ENCODE data around the gene GPS2.

Gene GPS2

DNA sequence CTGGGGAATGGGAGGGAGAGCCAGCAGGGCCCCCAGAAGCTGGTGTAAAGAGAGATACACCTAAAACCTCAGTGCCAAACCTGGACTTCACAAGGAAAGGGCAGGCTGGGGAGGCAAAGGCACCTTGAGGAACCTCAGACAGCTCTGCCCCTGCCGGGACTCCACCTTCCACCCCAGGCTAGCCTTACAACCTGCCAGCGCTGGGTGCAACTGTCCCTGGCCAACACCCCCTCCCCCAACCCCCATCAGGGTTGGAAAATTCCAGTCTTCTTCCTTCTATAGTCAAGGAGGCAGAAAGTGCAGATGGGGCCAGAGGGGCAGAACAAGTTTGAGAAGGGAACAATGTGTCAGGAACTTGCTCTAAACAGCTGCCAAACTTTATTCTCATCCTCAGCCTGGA, 23.0 kb downstream of the GPS2 start:
- DNase-seq: no peak

DNA sequence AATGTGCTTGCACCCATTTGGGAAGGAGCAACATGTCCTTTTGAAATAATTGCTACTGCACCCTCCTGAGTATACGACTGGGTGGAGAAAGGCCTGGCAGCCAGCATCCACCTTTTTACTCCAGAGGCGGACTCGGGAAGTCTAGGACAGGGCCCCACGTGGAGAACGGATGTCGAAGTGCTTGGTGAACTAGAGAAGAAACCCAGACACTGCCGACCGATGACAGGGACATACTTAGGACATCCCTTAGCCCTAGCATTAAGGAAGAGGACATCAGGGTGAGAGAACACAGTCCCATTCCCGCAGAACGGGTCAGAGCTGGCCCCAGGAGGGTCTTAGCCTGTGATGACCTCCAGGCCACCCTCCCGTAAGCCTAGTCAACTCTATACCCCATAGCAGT, 24.5 kb downstream of the GPS2 start:
- no peak for DNase-seq

DNA sequence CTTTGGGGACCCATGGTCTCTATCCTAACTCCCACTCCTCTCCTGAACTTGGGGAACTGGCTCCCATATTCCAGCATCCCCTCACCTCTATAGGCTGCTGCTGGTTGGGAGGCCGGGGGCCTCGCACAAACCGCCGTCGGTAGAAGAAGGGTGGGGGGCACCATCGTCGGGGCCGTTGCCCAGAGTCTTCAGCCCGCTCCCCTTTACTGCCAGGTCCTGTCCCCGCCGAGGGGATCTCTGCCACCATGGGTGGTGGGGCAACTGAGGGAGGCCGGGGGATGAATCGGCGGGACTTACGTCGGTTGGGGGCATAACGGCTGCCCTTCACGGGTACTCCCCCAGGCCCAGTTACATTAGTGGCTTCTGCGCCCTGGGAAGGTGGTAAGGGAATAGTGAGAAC, 25.0 kb downstream of the GPS2 start:
- no peak for DNase-seq

DNA sequence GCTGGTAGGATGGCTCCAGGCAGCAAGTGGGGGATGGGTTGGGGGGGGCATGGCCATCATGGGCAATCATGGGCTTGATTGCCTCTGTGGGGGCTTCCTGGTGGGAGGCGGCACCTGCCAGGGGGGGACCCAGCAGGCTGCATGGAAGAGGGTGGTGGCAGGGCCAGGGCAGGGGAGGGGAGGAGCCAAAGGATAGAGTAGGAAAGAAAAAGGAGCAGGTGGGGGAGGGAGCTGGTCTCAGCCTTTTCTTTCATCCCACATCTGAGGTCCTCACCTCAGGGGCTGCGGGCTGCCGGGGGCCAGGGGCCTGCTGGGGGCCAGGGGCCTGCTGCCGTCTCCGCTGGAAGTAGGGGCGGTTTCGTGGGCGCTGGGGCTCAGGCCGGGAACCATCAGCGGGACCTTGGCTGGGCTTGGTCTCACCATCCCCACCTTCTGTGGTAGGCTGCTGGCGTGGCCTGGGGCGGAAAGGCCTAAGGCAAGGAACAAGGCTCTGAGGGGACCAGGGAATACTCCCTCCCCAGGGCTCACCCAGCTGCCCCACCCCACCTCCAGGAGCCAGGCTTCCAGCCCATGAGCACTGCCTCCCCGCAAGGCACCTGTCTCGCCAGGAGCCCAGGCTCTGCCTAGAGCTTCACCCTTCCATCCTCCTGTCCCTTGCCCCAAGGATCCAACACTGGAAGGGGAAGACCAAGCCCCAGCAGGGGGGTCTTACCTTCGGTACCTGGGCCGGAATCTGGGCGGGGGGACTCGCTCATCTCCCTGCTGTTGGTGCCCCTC, 25.7 kb downstream of the GPS2 start:
- DNase-seq: no peak

DNA sequence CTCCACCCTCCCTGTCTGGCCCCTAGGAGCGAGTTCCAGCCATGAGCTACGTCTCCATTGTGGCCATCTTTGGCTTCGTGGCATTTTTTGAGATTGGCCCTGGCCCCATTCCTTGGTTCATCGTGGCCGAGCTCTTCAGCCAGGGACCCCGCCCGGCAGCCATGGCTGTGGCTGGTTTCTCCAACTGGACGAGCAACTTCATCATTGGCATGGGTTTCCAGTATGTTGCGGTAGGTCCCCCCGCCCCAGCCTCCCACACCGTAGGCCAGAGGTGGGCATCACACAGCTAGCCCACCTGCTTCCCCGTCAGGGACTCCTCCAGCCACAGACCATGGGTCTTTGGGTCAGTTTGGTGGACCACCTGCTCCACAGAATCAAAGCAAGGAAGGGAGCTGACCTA, 29.5 kb downstream of the GPS2 start:
- DNase-seq: no peak

DNA sequence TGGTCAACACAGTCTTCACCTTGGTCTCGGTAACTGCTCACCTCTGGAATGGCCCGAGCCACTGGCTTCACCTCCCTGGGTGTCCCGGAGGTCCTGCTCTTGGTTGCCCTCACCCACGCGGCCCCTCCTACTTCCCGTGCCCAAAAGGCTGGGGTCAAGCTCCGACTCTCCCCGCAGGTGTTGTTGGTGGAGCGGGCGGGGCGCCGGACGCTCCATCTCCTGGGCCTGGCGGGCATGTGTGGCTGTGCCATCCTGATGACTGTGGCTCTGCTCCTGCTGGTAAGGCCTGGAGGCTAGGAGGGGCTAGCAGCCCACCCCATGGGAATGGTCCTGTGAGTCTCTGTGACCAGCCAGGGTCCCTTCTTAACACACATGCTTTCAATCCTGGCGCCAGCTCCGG, 30.2 kb downstream of the GPS2 start:
- no peak for DNase-seq

DNA sequence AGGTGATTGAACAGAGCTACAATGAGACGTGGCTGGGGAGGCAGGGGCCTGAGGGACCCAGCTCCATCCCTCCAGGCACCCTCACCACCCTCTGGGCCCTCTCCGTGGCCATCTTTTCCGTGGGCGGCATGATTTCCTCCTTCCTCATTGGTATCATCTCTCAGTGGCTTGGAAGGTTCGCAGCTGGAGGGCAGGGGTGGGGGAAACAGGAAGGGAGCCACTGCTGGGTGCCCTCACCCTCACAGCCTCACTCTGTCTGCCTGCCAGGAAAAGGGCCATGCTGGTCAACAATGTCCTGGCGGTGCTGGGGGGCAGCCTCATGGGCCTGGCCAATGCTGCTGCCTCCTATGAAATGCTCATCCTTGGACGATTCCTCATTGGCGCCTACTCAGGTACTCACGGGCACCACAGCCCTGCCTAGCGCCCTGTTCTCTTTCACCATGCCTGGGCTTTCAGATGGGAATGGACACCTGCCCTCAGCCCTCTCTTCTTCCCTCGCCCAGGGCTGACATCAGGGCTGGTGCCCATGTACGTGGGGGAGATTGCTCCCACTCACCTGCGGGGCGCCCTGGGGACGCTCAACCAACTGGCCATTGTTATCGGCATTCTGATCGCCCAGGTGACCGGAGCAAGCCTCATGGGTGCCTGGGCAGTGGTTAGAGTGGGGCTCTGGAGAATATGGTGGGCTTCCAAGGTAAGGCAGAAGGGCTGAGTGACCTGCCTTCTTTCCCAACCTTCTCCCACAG, 31.5 kb downstream of the GPS2 start:
- no peak for DNase-seq

DNA sequence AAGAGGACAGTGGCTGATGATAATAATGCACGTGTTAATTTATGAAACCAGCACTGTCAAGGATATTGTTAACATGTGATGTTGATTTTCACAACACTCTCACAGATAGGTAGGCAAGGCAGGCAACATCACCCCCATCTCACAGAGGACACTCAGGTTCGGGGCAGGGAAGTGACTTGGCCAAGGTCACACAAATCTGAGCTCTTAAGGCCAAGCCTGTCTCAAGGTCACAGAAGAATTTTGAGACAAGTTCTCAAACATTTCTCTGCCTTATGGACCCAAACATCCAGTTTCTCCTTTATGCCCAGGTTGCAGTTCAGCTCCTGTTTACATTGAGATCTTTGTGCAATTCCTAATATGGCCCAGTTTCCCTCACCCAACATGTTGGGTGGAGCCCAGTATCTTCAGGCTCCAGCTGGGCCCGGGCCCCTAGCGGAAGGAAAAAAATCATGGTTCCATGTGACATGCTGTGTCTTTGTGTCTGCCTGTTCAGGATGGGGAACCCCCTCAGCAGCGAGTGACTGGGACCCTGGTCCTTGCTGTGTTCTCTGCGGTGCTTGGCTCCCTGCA, 32.3 kb downstream of the GPS2 start:
- DNase-seq: no peak

DNA sequence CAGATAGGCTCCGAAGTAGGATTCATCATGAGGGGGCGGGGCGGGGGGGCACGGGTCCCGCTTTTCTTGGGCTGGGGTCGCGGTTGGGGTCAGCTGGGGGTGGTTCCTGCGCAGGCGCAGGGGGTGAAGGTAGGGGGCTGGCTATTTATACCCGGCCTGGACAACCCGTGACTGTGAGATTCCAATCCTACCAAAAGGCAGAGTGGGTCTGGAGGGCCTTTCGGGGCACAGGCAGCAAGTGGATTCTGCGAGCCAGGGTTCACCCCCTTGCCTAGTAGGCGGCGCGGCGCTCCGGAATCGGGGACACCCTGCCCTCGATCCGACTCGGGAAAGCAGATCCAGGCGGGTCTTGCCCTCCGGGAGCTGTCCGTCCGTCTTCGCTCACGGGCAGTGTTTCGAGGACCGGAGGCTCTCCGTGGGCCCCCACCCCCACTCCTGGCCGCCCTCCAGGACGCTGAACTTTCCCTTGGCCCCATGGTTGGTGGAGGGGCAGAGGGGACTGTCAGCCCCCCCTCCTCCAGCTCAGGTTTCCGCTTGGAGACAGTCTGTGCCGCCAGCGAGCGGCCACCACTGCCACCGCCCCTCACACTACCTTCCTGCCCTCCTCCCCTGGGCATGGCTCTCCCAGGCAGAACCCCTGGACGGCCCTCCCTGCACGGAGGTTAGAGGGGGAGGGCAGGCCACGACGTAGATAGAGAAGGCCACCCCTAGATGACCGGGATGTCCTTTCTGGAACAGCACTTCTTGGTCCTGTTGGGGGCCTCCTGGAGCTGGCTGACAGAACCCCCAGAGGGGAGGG, 33.0 kb downstream of the GPS2 start:
- peak; percentile 35 for DNase-seq

DNA sequence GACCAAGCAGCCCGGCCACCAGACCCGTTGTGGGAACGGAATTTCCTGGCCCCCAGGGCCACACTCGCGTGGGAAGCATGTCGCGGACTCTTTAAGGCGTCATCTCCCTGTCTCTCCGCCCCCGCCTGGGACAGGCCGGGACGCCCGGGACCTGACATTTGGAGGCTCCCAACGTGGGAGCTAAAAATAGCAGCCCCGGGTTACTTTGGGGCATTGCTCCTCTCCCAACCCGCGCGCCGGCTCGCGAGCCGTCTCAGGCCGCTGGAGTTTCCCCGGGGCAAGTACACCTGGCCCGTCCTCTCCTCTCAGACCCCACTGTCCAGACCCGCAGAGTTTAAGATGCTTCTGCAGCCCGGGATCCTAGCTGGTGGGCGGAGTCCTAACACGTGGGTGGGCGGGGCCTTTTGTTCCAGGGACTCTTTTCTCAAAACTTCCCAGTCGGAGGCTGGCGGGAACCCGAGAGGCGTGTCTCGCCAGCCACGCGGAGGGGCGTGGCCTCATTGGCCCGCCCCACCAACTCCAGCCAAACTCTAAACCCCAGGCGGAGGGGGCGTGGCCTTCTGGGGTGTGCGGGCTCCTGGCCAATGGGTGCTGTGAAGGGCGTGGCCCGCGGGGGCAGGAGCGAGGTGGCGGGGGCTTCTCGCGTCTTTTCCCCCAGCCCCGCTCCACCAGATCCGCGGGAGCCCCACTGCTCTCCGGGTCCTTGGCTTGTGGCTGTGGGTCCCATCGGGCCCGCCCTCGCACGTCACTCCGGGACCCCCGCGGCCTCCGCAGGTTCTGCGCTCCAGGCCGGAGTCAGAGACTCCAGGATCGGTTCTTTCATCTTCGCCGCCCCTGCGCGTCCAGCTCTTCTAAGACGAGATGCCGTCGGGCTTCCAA, 33.8 kb downstream of the GPS2 start, which contains the start of gene SLC2A4:
SLC2A4 (plus strand) TSS at position 645 of the 879 bp plus-strand sequence; CDS start at position 862, 217 bp downstream.
- peak; percentile 97 for DNase-seq

DNA sequence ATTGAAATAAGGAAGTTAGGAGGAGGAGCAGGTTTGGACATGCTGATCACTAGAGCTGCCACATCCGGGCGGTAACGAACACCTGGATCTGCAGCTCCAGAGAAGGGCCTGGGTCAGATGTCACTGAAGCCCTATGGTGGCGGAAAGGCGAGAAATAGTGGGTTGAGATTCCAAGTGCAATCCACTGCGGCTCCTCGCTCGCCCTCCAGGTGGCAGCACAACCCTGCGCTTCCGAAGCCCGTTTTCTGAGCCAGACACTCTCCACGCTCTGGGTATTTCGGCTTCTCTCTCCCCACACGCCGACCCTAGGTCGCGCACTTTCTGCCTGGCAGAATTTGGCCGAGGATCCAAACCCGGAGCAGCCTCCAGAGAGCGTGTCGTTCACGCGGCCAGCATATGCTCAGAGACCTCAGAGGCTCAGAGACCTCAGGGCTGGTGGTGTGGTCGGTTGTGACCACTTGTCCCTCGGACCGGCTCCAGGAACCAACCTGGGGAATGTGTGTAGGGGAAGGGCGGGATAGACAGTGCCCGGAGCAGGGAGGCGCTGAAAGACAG, 34.6 kb downstream of the GPS2 start:
- DNase-seq: peak; percentile 89

DNA sequence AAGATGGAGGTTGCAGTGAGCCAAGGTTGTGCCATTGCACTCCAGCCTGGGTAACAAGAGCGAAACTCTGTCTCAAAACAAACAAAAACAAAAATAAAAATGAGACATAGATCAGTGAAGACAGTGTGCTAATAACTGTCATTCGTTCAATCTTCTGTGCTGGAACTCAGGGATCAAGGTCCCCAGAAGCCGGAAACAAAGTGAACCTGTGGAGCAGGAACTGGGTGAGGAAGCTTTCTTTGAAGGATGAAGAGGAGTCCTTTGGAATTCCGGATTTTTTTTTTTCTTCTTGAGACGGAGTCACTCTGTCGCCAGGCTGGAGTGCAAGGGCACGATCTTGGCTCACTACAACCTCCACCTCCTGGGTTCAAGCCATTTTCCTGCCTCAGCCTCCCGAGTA, 35.7 kb downstream of the GPS2 start:
- DNase-seq: no peak

DNA sequence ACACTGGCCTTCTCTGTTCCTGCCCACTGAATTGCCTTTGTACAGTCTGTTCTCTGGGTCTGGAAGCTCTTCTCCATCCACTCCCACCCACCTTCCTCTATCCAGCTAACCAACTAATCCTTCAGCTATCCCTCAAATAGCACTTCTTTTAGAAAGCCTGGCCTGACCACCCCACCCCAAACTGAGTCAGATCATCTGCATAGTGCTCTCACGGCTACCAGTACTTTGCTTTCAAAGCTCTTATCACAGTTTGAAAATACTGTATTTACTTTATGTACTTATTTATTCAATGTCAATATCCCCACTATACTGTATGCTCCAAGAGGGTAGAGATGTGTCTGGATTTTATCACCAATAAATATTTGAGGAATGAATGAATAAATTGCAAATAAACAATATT, 48.4 kb downstream of the GPS2 start:
- no peak for DNase-seq

DNA sequence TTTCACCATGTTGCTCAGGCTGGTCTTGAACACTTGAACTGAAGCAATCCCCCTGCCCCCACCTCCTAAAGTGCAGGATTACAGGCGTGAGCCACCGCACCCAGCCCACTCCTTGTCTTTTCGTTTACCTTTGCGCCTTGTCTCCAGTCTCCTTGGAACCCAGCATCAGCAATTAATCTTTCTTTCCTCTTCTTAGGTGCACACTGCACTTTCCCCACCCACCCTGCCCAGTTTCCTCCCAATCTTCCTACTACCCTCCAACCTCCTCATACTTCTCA, 51.4 kb downstream of the GPS2 start:
- no peak for DNase-seq

DNA sequence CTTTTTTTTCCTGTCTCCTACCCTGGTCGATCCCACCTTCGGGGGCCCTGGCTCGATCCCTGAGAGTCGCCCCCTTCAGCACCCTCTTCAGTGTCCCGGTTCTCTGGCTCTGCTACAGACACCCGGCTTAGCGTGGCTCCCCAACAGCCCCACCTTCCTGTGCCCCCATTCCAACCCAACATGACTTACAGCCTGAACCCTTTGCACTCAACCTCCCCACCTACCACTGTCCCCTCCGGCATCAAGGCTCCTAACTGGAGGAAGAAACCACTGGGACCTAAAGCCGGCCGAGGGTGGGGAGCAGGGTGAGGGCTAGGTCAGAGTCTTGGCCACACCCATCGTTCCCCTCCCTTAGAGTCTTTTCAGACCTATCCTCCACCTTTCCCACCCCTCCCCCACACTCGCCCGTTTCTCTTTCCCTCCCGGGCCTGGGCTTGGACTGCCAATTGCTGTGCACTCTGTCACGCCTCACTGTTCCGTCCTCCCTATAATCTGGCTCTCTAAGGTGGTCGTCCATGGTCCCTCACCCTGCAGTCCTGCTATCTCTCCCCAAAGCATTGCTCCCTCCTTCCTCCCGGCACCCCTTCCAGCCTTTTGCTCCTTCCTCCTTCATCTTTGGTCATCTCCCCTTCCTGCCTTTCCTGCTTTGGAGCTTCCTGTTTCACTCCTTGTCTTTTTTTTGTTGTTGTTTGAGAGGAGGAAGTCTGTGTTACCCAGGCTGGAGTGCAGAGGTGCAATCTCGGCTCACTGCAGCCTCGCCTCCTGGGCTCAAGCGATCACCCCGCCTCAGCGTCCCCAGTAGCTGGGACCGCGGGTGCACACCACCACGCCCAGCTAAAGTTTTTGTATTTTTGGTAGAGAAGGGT, 52.0 kb downstream of the GPS2 start:
- DNase-seq: peak; percentile 58

All from NCI-H1105 (cell line).